ENCODE data around the gene DDX55.

Gene DDX55

GRCh38 chr12:123617580-123617979, 15.7 kb downstream of the DDX55 start:
- Histone ChIP-seq H3K27ac (ENCODE audit: low read depth, low read length) (no peak overlapping the region), H3K4me2 (ENCODE audit: low read depth, low read length, poor library complexity, severe bottlenecking) (no peak overlapping the region), H3K36me3 (ENCODE audit: low read length) (peaks cover 56% of the 10 kb centered on the region), H3K27me3 (ENCODE audit: low read length) (no peaks in the 10 kb centered on the region), H4K20me1 (ENCODE audit: low read depth, low read length) (no peaks in the 10 kb centered on the region), H3K9me3 (ENCODE audit: insufficient read depth, low read length) (no peaks in the 10 kb centered on the region), H3K9me2 (replicated peaks; ENCODE audit: insufficient read depth, low read length) (no peaks in the 10 kb centered on the region), H3K9ac (ENCODE audit: low read length) (no peak overlapping the region), H3K79me2 (ENCODE audit: insufficient read depth, low read length) (no peaks in the 10 kb centered on the region; the same call in 1 of the 2 replicates), H3F3A (ENCODE audit: insufficient read depth) (peaks cover 37% of the 10 kb centered on the region), H3K4me3 (ENCODE audit: insufficient read depth, low read length, poor library complexity, severe bottlenecking) (no peak overlapping the region), H2AFZ (ENCODE audit: low read depth, low read length, severe bottlenecking) (no peak overlapping the region)
- TF ChIP-seq, protein P1, sequence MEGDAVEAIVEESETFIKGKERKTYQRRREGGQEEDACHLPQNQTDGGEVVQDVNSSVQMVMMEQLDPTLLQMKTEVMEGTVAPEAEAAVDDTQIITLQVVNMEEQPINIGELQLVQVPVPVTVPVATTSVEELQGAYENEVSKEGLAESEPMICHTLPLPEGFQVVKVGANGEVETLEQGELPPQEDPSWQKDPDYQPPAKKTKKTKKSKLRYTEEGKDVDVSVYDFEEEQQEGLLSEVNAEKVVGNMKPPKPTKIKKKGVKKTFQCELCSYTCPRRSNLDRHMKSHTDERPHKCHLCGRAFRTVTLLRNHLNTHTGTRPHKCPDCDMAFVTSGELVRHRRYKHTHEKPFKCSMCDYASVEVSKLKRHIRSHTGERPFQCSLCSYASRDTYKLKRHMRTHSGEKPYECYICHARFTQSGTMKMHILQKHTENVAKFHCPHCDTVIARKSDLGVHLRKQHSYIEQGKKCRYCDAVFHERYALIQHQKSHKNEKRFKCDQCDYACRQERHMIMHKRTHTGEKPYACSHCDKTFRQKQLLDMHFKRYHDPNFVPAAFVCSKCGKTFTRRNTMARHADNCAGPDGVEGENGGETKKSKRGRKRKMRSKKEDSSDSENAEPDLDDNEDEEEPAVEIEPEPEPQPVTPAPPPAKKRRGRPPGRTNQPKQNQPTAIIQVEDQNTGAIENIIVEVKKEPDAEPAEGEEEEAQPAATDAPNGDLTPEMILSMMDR (IDR thresholded peaks at IDR 0.05; ENCODE audit: insufficient read depth, low read length, poor library complexity, severe bottlenecking): no peak
- TF ChIP-seq EZH2phosphoT487 (conservative IDR thresholded peaks at IDR 0.05; ENCODE audit: low read length): no peak

DNA sequence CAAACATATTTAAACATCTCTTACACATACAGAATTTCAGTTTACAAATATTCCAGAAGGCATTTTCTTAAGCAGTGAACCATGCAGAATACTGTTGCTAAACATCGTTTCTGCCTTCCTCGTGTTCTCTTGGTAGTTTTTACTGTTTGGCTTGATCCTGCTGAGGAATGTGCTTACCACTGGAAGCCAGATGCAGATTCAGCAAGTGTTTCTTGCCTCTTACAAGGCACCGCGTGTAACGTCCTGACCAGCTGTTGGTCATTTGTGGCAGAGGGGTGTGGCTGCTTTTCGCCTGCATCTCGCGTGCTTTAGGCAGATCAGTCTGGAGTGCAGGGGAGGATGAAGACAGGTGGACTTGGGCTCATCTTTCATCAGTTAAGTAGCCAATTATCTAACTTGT, 19.2 kb downstream of the DDX55 start:
- Histone ChIP-seq H2AFZ (ENCODE audit: low read depth, low read length, severe bottlenecking) (no peak overlapping the region), H3K9me3 (ENCODE audit: insufficient read depth, low read length) (no peaks in the 10 kb centered on the region), H3K27me3 (ENCODE audit: low read length) (no peaks in the 10 kb centered on the region), H3F3A (ENCODE audit: insufficient read depth) (peaks cover 37% of the 10 kb centered on the region), H3K36me3 (ENCODE audit: low read length) (peaks cover 48% of the 10 kb centered on the region), H3K27ac (ENCODE audit: low read depth, low read length) (no peak overlapping the region), H3K9ac (ENCODE audit: low read length) (no peak overlapping the region), H3K9me2 (replicated peaks; ENCODE audit: insufficient read depth, low read length) (no peaks in the 10 kb centered on the region), H3K4me2 (ENCODE audit: low read depth, low read length, poor library complexity, severe bottlenecking) (no peak overlapping the region), H4K20me1 (ENCODE audit: low read depth, low read length) (no peaks in the 10 kb centered on the region), H3K4me3 (ENCODE audit: insufficient read depth, low read length, poor library complexity, severe bottlenecking) (no peak overlapping the region), H3K79me2 (ENCODE audit: insufficient read depth, low read length) (no peaks in the 10 kb centered on the region)
- TF ChIP-seq, protein P1 (IDR thresholded peaks at IDR 0.05; ENCODE audit: insufficient read depth, low read length, poor library complexity, severe bottlenecking): no peak
- TF ChIP-seq EZH2phosphoT487 (conservative IDR thresholded peaks at IDR 0.05; ENCODE audit: low read length): no peak

GRCh38 chr12:123621619-123622530, 20.0 kb downstream of the DDX55 start:
- Histone ChIP-seq H3K27ac (ENCODE audit: low read depth, low read length) (no peak overlapping the region), H2AFZ (ENCODE audit: low read depth, low read length, severe bottlenecking) (no peak overlapping the region), H3K4me3 (ENCODE audit: insufficient read depth, low read length, poor library complexity, severe bottlenecking) (no peak overlapping the region), H4K20me1 (ENCODE audit: low read depth, low read length) (no peaks in the 10 kb centered on the region), H3K9me3 (ENCODE audit: insufficient read depth, low read length) (no peaks in the 10 kb centered on the region), H3K36me3 (ENCODE audit: low read length) (peaks cover 44% of the 10 kb centered on the region), H3K4me2 (ENCODE audit: low read depth, low read length, poor library complexity, severe bottlenecking) (no peak overlapping the region), H3K9me2 (replicated peaks; ENCODE audit: insufficient read depth, low read length) (no peaks in the 10 kb centered on the region), H3K9ac (ENCODE audit: low read length) (no peak overlapping the region), H3K79me2 (ENCODE audit: insufficient read depth, low read length) (no peaks in the 10 kb centered on the region), H3F3A (ENCODE audit: insufficient read depth) (peaks cover 36% of the 10 kb centered on the region), H3K27me3 (ENCODE audit: low read length) (no peaks in the 10 kb centered on the region)
- TF ChIP-seq, protein P1 (IDR thresholded peaks at IDR 0.05; ENCODE audit: insufficient read depth, low read length, poor library complexity, severe bottlenecking): no peak
- TF ChIP-seq EZH2phosphoT487 (conservative IDR thresholded peaks at IDR 0.05; ENCODE audit: low read length): no peak

Data from SU-DHL-6 (cell line).